HG03571 (cell line): ENCODE measurements around the gene ADAMTS4.
"Not testable (repeated sequence)": the region's sequence is repeated elsewhere in the genome, so short reads cannot be mapped to it uniquely, and the experiment has no call there.

Experiments used
- ATAC-seq: cut with Tn5 transposase; IDR thresholded peaks from one replicate; pipeline ENCODE4 v1.9.1; 2021; ENCODE audit not compliant: unreplicated experiment

The ADAMTS4 gene

DNA sequence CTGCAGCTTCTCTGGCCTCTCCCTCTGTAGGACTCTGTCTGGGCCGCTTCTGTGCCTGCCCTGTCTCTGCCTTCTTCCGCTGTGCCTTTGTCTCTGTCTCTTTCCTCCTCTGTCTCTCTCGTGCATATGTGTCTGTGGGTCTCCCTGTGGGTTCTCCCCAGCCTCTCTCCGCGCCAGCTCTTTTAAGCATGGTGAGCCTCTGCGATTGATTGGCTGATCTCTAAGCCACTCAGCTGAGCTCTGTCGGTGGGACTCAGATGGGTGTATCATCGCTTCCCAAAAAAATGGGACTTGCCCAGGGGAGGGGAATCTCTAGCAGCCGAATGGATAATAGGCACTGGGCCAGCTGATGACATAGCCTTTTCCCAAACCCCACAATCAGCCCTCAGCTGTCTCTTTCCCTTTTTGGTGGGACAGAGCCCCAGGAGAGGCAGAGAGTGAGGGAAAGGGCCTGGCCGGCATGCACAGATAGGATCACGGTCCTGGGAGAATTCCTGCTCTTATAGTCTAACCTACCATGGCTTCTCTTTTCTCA lies at the start of gene ADAMTS4:
Gene ADAMTS4 (minus strand): TSS at position 158 of the 535 bp plus-strand sequence. CDS start 427 bp downstream, outside the sequence.
- ATAC-seq = no peak

- ATAC-seq = no peak
Observed at GRCh38 chr1:161244888-161245287, 46.0 kb upstream of the ADAMTS4 start.

DNA sequence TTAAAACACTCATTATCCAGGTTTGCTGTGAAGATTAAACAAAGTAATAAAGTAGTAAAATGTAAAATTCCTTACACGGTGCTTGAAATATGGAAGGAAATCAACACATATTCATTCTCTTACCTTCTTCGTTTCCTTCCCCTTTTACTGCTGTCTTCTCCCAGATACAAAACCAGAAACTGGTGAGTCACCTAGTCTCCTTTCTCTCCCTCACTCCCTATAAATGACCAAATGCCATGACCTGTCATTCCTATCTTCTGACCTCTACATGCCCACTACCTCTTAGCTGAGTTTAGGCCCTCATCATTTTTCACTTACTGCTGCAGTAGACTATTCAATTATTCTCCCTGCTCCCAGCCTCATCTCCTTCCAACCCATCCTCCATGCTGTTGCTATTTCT lies 43.5 kb upstream of the ADAMTS4 start:
- no peak for ATAC-seq

GRCh38 chr1:161241682-161242081 lies 42.8 kb upstream of the ADAMTS4 start:
- no peak for ATAC-seq

GRCh38 chr1:161238039-161238473 lies 39.2 kb upstream of the ADAMTS4 start, which contains the start of gene NR1I3:
NR1I3 (minus strand) TSS chr1:161238203; CDS start chr1:161236565, 1,638 bp downstream.
- ATAC-seq = no peak

GRCh38 chr1:161235957-161236775 lies 37.3 kb upstream of the ADAMTS4 start:
- ATAC-seq = no peak

DNA sequence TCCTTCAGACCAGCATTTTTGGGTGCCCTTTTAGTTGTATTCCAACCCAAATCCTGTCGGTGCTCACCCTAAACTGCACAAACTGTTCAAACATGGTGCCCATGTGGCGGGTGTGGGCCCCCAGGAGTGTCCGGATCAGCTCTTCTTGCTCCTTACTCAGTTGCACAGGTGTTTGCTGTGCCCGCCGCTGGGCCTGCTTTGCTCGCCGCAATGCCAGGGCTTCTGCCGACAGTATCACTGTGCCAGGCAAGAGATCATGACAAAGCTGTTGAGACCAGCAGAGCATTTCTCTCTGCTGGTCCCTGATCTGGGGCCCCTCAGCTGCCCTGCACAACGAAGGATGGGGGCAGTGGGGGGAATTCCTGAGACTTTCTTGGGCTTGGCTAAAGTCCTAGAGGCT lies 34.2 kb upstream of the ADAMTS4 start:
- ATAC-seq = no peak

DNA sequence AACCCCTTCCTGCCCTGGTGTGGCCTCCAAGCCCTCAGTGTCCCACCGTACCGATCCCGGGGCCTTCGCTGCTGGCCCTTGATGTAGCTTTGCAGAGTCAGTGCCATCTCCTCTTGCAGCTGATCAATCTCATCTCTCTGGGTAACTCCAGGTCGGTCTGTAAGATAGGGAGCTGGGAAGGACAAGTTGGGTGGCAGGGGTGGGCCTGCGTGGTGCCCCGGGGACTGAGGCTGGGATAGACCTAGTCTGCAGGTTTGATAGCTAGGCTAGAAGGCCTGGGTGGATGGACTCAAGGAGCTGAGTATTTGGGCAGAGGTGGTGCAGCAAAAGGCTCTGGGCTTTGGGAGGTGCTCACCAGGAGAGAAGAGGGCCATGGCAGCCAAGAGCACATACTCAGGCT lies 31.9 kb upstream of the ADAMTS4 start:
- no peak for ATAC-seq

- no peak for ATAC-seq
Observed at GRCh38 chr1:161229896-161230295, 31.0 kb upstream of the ADAMTS4 start.

- ATAC-seq = no peak
Observed at GRCh38 chr1:161228032-161228431, 29.2 kb upstream of the ADAMTS4 start.

DNA sequence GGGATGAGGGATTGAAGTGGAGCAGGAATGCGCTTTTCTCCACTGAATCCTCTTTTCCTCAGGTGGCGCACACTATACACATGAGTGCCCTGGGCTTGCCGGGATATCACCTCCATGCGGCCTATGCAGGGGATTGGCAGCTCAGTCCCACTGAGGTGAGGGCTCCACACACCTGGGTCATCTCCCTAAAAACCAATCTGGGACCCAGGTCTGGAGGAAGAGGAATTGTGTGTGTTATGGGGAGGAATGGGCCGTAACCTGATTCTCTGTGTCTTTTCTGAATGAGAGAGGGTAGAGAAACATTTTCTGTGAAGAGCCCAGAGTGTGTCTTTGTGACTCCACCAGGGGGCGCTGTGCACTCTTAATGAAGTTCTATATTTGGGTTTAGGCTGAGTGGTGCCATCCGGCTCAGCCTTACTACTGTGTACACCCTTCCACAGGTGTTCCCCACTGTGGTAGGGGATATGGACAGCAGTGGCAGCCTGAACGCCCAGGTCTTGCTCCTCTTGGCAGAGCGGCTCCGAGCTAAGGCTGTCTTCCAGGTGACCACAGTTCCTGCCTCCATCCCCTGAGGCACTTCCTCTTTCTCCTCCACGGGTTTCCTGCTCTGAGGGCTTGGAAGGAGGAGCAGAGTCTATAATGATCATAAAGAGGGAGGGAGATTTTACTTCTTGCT lies 28.5 kb upstream of the ADAMTS4 start:
- peak; percentile 33 for ATAC-seq

DNA sequence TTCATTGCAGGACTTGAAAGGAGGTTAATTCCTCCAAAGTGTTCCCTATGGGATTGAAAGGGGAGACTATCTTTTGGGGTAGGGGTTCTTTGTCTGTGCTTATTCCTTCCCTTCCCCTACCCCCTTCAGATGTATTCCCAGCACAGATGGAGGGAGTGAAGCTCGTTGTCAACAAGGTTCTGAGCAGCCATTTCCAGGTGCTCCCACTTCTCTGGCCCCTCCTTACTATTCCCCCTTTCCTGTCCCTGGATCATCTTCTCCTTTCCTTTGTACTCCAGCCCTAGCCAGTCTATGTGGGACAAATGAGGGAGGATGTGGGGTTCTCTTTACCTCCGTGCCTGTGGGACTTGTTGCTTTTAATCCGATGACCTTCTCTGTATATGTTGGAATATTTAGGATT lies 27.9 kb upstream of the ADAMTS4 start:
- no peak for ATAC-seq

- no peak for ATAC-seq
Observed at GRCh38 chr1:161226320-161226711, 27.5 kb upstream of the ADAMTS4 start.

- peak; percentile 90 for ATAC-seq
Observed at GRCh38 chr1:161225534-161226319, 26.9 kb upstream of the ADAMTS4 start, which contains the start of gene TOMM40L. TOMM40L (plus strand) TSS chr1:161226060; CDS start chr1:161226490, 430 bp downstream.

DNA sequence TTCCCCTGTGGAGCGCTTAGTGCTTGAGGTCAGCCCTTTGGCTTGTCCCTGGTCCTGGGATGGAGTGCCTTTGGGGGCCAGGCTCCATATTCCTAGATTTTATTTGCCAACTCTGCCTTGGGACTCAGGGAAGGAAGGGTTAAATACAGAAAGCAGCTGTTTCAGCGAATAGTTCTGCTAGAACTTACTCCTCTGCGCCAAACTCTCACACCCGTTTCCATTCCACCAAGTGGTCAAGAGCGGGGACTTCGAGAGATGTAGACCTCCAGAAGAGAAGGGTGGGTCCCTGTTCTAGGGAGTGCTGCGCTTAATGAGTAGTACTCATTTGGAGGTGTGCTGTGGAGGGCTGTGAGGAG lies 26.3 kb upstream of the ADAMTS4 start:
- no peak for ATAC-seq

DNA sequence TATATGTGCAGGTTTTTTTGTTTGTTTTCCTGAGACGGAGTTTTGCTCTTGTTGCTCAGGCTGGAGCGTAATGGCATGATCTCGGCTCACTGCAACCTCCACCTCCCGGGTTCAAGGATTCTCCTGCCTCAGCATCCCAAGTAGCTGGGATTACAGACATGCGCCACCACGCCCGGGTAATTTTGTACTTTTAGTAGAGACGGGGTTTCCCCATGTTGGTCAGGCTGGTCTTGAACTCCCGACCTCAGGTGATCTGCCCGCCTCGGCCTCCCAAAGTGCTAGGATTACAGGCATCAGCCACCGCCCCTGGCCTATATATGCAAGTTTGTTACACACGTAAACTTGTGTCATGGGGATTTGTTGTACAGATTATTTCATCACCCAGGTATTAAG lies 25.8 kb upstream of the ADAMTS4 start:
- not testable (repeated sequence) for ATAC-seq

DNA sequence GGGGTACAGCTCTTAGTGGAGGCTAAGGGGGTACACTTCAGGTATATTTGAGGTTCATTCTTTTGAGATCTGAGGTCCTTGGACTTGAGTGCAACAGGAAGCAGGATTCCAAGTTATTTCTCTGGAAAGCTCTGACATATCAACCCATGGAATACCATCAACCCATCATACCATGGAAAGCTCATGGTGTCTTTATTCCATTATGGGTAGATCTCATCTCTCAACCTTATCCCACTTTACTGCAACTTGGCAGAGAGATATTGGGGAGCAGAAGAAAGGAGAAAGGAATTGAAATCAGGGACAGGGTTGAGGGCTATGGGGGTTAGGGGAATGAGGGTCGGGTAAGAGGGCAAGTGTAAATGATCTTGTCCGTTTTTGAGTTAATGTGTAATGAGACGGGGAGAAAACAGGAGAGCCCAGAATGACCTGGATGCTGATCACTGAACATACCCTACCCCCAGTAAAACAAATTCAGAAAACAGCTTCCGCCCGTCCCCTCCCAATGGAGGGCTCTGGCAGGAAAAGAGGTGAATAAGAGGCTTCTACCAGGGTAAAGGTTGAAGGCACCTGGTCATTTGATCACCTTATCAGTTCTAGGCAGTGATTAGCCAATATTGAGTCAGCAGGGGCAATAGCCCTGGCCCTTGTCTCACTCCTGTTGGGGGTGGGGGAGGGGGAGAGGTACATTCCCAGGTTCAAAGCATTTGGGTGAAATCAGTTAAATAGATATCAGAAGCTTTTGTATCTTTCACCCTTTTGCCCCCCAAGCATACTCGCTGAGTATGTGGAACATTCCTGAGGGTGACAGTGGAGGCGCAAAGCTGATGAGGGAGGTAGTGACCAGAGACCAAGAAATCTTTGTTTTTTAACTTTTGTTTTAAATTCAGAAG lies 25.2 kb upstream of the ADAMTS4 start:
- ATAC-seq = no peak

DNA sequence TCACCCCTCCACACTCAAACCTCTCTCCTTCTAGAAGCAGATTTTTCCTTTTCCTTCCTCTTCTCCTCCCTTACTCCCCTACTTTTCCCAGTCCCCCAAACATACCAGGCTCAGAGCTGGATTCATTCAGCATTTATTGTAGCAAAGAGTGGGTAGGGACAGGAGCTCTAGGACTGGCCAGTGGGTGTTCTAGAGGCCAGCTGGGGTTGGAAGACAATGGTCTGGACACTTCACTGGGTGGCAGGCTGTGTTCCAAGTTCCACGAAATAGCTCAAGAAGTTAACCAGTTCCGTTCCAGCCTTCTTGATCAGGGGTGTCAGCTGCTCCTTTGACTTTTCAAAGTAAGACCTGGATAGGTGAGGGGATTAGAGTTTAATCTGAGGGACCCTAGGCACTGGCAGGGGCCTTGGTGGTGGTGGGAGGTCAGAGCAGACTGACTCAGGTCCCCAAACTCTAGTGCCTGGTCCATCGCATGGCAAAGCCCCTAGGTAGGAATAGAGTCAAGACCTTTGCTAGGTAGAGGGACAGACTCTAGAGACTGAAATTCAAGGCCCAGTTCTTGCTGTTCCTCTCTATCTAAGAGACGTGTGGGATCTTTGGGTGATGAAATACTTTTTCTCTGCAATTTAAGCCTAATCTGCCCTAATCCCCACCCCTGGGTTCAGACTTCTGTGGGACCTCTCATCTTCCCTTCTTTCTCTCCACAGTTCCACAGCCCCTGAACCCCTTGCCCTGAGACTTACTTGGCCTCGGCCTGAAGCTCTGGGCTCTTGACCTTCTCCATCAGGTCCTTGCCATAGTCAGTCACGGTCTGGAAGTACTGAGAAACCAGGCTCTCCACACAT lies 23.5 kb upstream of the ADAMTS4 start:
- ATAC-seq = no peak

DNA sequence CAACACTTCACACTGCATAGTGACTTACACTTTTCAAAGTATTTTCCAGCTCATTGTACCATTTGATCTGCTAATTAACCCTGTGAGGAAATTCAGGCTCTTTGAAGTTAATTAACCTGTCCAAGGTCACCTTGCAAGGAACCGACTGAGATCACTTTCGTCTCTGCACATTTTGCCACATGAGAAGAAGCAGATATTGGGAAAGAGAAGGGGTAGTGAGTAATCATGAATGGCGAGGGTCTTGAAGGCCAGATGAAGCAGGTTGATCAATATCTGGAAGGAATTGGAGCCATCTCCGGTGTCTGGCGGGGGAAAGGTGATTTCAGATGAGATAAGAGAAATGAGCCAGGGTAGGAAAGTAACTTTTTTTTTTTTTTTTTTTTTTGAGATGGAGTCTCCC lies 21.1 kb upstream of the ADAMTS4 start:
- no peak for ATAC-seq
